GM21447 (cell line): ENCODE measurements around the gene EIF5.

Source experiments
- ATAC-seq: cut with Tn5 transposase; IDR thresholded peaks from one replicate; pipeline ENCODE4 v1.9.1; 2021; ENCODE audit not compliant: unreplicated experiment

EIF5 gene

GRCh38 chr14:103333754-103334643, at the start of gene EIF5:
Gene EIF5, plus strand, starts transcription at chr14:103334237. Its CDS starts 1,624 bp downstream, at chr14:103335861.
- ATAC-seq: peak; percentile 85

- no peak for ATAC-seq
Measured at GRCh38 chr14:103284574-103285467, 49.2 kb upstream of the EIF5 start.

- ATAC-seq: no peak
Measured at GRCh38 chr14:103286460-103286859, 47.6 kb upstream of the EIF5 start.

GRCh38 chr14:103286968-103287850, 46.8 kb upstream of the EIF5 start:
- ATAC-seq: no peak

DNA sequence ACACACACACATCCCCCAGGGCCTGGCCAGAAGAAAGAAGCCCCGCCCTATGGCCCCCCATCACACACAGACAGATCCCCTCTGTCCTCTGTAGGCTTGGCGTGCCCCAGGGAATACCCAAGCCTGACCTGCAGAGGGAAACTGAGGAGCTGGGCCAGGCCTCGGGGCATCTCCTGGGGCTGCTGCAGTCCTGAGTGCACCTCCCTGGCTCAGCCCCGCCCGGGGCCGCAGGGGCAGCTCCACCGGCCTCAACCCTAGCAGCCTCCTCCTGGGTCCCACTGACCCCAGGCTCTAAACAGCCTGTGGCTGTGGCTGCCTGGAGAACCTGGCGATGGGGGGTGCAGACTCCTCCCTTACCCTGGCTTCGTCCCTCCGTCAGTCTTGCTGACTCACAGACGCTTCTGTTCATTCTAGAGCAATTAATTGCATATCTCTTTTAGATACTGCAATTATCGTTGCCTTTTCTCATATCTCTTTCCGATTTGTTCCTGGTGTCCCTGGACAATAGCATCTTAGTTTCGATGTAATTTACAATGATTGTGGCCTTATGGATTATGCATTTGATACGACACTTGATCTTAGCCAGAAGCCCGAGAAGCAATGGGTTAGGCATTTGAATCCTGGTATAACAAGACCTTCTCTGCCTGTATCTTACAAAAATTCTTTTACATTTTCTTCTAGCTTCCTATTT, 45.8 kb upstream of the EIF5 start:
- ATAC-seq: no peak

- ATAC-seq: no peak
Measured at GRCh38 chr14:103290056-103290455, 44.0 kb upstream of the EIF5 start.

- no peak for ATAC-seq
Measured at GRCh38 chr14:103290494-103290893, 43.5 kb upstream of the EIF5 start.

- no peak for ATAC-seq
Measured at GRCh38 chr14:103290961-103291360, 43.1 kb upstream of the EIF5 start.

DNA sequence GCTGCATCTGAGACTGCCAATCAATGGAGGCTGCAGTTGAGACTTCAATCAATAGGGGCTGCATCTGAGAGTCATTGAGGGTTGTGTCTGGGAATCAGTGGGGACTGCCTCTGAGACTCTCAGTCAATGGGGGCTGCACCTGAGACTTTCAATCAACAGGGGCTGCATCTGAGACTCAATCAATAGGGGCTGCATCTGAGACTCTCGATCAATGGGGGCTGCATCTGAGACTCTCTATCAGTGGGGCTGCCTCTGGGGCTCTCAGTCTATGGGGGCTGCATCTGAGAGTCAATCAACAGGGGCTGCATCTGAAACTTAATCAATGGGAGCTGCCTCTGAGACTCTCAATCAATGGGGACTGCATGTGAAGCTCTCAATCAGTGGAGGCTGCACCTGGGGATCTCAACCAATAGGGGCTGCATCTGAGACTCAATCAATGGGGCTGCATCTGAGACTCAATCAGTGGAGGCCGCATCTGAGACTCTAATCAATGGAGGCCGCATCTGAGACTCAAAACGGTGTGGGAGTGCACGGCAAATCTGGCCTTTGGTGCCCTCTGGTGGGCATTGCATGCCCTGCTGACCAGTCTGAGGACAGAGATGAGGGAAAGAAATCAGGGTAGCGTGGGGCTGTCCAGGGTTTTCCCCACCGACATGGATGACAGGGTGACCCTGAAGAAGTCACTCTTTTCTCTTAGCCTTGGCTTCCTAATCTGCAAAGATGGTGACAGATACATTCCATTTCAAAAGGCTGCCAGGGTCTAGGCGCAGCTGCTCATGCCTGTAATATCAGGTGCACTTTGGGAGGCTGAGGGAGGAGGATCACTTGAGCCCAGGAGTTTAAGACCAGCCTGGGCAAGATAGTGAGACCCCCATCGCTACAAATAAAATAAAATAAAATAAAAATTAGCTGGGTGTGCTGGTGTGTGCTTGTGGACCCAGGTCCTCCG, 41.3 kb upstream of the EIF5 start:
- no peak for ATAC-seq

- no peak for ATAC-seq
Measured at GRCh38 chr14:103293465-103293864, 40.6 kb upstream of the EIF5 start.

DNA sequence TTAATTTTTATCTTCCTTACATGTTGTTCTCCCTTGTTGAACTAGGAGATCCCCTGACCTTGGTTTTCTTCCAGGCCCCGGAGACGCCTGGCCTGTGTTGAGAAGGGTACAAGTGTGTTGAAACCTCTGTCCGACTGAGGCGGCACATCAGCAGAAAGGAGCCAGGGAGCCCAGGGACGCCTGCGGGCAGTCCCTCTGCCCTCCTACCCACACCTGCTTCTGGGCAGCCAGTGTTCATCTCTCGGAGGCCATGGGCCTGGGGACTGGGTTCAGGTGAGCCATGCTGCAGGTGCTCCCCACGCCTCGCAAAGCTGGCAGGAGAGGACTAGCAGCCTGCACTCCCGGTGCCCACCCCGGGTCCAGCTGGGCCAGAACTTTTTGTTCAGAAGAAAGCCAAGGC, 39.9 kb upstream of the EIF5 start:
- no peak for ATAC-seq

DNA sequence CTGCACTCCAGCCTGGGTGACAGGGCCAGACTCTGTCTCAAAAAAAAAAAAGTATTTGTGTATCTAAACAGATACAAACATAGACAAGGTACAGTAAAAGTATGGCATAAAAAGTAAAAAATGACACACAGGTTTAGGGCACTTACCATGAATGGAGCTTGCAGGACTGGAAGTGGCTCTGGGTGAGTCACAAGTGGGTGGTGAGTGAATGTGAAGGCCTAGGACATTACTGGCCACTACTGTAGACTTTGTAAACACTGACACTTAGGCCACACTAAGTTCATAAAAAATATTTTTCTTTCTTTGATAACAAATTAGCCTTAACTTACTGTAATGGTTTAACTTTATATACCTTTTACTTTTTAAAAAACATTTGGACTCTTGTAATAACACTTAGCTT, 38.0 kb upstream of the EIF5 start:
- no peak for ATAC-seq

GRCh38 chr14:103296987-103297386, 37.0 kb upstream of the EIF5 start:
- ATAC-seq: no peak

GRCh38 chr14:103298620-103299019, 35.4 kb upstream of the EIF5 start:
- no peak for ATAC-seq

- ATAC-seq: no peak
Measured at GRCh38 chr14:103301512-103302354, 32.3 kb upstream of the EIF5 start.

DNA sequence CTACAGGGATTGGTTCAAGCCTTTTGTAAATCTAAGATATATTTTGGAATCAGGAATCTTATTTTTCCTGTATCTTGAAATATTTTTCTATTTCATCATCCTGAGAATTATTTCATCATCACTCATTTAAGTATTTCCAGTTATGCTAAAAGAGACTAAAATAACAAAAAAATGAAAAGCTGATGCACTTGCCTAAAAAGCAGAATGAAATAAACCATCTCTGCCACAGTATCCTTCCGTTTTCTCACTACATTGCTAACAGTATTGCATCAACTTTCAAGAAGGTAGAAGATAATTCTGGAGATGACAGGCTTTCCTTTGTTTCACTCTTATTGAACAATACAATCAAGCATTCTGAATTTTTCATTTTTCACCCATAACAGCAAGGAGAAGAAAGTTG, 31.1 kb upstream of the EIF5 start:
- ATAC-seq: no peak

DNA sequence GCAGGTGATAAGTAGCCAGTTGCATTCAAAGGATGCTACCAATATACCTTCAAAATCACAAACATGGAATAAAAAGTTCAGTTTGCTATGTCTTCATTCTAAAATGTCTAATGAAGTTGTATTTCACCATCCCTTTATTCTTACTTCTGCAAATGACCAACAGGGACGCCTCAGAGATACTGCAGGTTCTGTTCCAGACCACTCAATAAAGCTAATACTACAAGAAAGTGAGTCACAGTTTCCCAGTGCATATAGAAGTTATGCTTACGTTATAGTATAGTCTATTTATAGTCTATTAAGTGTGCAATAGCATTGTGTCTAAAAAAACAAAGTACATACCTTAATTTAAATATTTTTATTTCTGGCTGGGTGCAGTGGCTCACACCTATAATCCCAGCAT, 29.3 kb upstream of the EIF5 start:
- no peak for ATAC-seq
